Esophagus mucosa (tissue), 1 donor: ENCODE data around the gene SET. TPM values are rescaled to one million over a fixed set of nuclear protein-coding genes. Genes with fewer than 3 reads are reported as not detected.
A peak's percentile ranks its signal among the peaks of the same experiment; 100 is the strongest.
"Not testable (repeated sequence)": the region's sequence is repeated elsewhere in the genome, so short reads cannot be mapped to it uniquely, and the experiment has no call there.

Experiments
- ATAC-seq: fragments of 200-7000 bp; cut with Tn5 transposase; one replicate; pipeline ENCODE4 v1.9.1; 2020
- total RNA-seq: library from RNA; stranded (reverse); gene quantifications from one replicate; pipeline ENCODE4 v1.2.4, GENCODE V29; 2023
- donor health status: DM: yes; HTN: yes; CAD: no.

Gene SET, protein sequence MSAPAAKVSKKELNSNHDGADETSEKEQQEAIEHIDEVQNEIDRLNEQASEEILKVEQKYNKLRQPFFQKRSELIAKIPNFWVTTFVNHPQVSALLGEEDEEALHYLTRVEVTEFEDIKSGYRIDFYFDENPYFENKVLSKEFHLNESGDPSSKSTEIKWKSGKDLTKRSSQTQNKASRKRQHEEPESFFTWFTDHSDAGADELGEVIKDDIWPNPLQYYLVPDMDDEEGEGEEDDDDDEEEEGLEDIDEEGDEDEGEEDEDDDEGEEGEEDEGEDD
- 267 TPM for total RNA-seq

DNA sequence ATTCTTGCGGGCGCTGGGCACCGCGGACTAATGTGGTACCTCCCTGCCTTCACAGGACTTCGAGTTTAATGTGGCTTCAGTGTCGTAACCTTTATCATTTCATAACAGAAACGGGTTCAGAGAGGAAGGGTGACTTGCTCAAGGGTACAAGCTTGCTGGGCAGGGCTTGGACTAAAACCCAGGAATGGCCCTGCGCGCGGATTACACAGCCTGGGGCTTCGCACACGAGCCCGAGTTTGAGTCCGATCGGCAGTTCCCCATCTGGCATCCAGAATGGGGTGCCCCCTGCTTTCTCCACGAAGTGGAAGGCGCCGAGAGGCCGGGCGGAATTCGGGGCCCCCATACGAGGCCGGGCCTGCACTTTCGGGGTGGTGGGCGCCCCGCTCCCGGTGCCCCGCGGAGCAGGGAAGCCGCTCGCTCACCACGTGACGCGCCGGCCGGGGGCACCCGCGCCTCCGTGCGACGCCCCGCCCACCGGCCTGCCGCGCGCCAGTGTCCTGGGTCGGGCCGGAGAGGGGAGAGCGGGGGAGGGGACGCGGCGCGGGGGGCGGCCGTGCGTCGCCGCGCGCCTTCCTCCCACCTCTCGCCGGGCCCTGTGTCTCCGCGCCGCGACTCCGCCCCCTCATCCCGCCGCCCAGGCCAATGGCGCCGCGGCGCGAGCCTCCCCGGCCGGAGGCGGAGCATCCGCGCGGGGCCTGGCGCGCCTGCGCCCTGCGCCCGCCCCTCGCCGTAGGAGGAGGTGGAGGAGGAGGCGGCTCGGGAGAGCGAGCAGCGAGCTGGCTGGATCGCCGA, at the start of gene SET:
Gene SET, plus strand, starts transcription at position 722 of the 792 bp plus-strand sequence. CDS start 361 bp downstream, outside the sequence.
- ATAC-seq = peak; percentile 85

DNA sequence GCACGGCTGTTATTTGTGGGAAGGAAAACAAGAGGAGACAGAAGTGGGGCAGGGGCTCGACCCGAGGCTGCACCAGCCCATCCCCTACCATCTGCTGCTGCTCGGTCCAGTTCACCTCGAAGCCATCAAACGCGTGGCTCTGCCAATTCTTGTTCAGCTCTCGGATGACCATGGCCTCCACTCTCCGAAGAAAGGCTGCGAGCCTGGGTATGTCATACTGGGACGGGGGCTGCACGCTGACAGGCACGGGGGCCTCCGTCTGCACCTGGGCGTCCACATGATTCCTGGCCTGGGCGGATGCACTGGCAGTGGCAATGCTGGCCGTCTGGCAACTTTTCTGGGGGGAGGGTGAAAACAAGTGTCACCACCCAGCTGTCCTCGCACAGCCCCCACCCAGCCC, 48.4 kb upstream of the SET start:
- ATAC-seq = no peak

DNA sequence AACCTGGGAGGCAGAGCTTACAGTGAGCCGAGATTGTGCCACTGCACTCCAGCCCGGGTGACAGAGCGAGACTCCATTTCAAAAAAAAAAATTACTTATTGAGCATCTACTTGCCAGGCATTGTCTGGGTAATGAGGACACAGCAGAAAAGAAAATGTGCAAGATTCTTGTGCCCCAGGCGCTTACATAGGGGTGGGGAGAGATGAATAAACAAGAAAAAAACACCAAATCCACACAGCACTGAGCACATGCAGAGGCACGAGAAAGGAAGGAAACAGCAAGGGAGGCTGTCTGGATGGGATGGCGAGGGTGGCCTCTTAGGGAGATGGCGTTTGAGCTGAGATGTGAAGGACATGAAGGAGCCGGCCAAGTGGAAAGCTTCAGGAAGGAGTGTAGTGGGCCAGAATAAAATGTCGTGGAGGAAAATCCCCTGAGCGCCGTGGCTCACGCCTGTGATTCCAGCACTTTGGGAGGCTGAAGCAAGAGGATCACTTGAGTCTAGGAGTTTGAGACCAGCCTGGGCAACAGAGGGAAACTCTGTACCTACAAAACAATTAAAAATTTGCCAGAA, 46.3 kb upstream of the SET start:
- no peak for ATAC-seq

DNA sequence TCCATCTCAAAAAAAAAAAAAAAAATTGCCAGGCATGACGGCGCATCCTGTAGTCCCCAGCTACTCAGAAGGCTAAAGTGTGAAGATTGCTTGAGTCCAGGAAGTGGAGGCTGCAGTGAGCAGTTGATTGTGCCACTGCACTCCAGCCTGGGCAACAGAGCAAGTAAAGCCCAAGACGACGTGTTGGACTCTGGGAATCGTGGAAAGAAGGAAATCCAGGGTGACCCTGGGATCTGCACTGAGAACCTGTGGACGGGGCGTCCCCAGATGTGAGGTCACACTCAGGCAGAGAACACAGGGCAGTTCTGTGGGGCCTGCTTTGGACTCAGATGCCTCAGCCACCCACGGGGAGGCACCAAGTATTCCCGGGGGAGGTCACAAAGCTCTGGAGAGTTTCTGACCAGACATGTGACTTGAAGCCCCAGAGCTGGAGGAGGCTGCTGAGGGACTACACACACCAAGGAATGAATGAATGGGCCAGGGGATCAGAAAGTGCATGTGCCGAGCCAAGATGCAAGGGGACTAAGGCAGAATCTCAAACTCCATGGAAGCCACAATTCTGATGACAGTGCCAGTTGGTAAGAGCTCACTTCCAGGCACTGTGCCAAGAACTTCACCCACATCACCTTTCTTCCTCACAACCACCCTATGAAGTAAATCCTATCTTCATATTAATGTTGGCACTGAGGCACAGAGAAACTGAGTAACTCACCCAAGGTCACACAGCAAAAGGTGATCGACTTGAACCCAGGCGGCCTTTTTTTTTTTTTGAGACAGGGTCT, 45.3 kb upstream of the SET start:
- ATAC-seq = no peak

DNA sequence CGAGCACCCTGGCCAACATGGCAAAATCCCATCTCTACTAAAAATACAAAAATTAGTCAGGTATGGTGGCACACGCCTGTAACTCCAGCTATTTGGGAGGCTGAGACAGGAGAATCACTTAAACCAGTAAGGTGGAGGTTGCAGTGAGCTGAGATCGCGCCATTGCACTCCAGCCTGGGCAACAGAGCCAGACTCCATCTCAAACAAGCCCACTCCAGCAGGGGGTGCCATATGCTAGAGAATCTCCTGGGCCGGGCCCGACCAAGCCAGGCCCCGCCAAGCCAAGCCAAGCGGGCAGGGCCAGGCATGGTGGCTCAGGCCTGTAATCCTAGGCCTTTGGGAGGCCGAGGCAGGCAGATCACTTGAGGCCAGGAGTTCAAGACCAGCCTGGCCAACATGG, 40.8 kb upstream of the SET start:
- peak; percentile 60 for ATAC-seq

DNA sequence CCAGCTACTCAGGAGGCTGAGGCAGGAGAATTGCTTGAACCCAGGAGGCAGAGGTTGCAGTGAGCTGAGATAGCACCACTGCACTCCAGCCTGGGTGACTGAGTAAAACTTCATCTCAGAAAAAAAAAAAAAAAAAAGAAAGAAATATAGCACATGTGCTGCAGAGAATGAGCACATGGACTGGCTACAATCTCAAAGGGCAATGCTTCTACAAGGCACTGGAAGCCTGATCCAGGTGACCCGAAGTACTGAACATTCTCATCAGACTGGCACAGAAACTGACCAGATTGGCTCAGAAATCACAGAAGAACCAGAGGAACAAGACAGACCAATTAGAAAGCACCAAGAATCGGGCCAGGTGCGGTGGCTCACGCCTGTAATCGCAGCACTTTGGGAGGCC, 37.2 kb upstream of the SET start:
- ATAC-seq = no peak

DNA sequence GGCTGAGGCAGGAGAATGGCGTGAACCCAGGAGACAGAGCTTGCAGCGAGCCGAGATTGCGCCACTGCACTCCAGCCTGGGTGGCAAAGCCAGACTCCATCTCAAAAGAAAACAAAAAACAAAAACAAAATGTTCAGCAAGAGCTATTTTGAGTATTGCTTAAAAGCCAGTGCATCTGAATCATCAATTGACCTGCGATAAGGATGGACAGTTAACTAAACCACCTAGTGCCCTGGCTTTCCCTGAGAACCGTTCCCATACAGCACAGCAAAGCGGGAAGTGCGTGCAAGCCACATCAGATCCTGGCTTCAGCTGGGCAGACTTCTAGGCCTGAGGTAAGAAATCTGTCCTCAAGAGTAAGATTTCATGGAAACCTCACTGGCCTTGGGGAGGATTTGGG, 35.1 kb upstream of the SET start:
- no peak for ATAC-seq

DNA sequence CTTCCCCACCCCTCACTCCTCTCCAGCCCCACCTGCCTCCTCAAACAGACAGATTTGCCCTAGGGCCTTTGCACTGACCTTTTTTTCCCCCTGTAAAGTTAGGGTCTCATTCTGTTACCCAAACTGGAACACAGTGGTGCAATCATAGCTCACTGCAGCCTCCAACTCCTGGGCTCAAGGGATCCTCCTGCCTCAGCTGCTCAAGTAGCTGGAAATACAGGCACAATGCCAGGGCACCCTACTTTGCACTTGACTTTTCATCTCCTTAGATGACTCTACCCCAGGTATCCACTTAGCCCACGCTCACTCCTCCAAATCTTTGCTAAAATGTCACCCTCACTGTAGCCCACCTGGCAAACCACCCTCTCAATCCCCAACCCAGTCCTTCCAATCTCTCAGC, 34.5 kb upstream of the SET start:
- no peak for ATAC-seq

DNA sequence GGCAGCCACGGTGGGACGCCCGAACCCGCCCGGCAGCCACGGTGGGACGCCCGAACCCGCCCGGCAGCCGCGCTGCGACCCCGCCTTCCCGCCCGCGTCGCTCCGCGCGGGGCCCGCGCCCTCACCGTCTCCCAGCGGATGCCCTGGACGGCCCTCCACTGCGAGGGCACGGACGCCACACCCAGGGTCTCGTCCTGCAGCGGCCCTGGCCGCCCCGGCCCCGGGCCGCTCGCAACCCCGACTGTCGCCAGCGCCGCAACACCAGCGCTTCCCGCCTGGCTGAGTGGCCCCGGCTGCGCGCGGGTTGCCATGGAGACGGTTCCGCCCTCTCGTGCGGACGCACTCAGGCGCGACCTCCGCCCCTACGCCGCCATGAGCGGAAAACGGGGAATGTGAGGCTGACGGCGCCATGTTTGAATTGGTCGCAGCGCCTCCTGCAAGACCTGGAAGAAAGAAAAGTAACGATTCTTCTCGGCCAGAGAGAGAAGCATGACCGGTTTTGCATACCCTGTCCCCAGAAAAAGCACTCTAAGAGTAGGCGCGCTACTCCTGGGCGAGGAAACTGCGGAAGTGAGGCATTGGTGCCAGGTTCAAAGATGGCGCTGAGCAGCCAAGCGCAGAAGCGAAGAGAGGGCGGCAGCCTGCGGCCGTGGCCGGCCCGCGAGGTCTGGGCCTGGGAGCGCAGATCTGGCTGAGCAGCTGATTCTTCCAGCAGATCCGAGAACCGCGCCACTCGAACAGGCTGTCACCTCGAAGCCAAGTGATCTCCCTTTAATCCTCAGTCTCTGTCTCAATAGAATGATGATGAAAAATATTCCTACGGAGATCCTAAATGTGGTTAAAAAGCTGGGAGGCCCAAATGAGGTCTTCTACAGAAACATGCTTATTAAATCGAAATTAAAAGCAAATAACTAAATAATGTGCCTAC, 32.3 kb upstream of the SET start, which contains the start of gene DYNC2I2:
Gene DYNC2I2, minus strand, starts transcription at position 432 of the 928 bp plus-strand sequence. Its CDS starts 121 bp downstream, at position 311.
- ATAC-seq = peak; percentile 91

DNA sequence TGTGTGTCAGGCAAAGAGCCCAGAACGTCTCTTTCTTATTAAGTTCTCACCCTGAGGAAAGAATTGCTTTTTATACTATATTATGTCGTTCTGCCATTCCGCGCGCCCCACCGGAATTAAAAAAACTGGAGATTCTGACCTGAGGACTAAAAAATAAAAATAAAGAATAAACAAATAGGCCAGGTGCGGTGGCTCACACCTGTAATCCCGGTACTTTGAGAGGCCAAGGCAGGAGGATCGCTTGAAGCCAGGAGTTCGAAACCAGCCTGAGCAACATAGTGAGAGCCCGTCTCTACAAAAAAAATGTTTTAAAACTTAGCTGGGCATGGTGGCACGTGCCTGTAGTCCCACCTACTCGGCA, 31.7 kb upstream of the SET start:
- ATAC-seq = no peak

DNA sequence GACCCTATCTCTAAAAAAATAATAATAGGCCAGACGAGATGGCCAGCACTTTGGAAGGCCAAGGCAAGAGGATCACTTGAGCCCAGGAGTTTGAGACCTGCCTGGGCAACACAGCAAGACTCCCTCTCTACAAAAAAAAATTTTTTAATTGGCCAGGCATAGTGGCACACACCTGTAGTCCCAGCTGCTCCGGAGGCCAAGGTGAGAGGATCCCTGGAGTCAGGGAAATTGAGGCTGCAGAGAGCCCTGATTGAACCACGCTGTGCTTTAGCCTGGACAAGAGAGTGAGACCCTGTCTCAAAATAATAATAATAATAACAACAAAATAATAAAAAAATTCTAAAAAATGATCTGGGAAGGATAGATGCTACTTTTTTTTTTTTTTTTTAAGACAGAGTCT, 31.2 kb upstream of the SET start:
- ATAC-seq = no peak

DNA sequence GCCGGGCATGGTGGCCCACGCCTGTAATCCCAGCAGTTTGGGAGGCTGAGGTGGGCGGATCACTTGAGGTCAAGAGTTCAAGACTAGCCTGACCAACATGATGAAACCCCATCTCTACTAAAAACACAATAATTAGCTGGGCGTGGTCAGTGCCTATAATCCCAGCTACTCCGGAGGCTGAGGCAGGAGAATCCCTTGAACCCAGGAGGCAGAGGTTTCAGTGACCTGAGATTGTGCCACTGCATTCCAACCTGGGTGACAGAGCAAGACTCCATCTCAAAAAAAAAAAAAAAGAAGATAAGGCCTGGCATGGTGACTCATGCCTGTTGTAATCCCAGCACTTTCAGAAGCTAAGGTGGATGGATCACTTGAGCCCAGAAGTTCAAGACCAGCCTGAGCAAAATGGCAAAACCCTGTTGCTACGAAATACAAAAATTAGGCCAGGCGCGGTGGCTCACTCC, 22.5 kb upstream of the SET start:
- not testable (repeated sequence) for ATAC-seq

DNA sequence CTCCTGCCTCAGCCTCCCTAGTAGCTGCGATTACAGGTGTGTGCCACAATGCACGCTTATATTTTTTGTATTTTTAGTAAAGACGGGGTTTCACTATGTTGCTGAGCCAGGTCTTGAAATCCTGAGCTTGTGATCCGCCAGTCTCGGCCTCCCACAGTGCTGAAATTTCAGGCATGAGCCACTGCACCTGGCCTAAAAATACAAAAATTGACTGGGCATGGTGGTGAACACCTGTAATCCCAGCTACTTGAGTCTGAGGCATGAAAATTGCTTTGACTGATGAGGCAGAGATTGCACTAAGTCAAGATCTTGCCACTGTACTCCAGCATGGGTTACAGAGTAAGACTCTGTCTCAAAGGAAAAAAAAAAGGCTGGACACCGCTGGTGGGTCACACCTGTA, 19.2 kb upstream of the SET start:
- no peak for ATAC-seq

DNA sequence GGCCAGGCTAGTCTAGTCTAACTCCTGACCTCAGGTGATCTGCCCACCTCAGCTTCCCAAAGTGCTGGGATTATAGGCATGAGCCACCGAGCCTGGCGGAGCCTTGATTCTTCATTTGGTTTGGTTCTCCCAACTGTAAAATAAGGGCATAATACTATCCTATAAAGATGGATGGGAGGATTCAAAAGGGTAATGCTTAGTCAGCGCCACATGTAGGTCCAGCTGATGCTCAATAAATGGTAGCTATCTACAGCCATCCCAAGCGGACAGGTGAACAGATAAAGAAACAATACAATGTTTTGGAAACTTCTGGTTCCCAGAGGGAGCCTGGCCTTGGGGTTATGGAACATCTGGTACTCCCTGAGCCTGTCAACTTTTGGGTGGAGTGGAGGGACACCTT, 13.6 kb upstream of the SET start:
- ATAC-seq = no peak

DNA sequence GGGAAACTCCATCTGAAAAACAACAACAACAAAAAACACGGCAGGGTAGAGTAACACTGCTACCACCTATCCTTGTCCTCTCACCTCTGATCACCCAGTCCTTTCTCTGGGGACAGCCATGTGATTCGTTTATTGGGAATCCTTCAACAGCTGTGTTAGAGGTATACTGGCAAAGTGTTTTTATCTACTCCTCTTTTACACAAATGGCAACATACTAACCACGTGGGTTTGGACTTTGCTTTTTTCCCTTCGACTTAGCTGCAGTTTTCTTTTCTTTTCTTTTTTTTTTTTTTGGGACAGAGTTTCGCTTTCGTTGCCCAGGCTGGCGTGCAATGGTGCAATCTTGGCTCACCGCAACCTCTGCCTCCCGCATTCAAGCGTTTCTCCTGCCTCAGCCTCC, 11.2 kb upstream of the SET start:
- ATAC-seq = no peak

DNA sequence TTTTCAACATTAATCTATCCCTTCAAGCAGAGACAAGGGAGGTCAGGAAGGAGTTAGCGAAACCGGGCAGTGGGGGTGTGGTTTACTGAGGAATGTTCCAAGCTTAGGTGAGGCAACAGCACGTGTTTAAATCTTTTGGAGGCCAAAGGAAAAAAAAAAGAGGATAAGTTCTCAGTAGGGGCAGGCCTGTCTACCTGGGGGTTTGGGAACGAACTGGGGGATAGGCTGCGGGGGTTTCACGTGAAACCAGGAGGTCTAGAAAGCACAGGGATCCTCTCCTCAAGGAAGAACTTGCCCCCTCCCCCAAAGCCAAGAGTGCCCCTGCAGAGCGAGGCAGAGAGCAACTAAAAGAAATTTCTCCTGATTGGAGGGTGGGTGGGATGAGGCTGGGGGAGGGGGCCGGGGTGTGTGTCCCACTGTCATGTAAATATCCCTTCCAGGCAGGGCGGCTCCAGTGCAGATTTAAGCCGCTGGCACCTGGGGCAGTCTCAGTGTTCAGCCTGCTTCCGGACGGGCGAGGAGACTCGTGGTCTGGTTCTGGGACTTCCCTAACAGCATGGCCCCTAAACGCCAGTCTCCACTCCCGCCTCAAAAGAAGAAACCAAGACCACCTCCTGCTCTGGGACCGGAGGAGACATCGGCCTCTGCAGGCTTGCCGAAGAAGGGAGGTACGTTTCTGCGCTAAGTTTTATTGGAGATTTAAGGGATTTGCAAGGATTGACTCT, 5.5 kb upstream of the SET start:
- peak; percentile 70 for ATAC-seq

DNA sequence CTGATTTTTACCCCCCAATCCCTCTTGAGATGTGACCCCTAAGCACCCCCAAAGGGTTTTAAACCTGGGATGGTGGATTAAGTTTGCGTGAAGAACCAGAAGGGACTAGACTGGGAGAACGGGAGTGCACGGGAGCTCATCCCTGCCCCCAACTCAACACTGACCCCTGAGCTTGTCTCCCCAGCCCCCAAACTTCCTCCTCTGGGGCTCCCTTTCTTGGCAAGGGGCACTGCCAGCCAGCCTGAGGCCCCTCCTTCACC, 5.0 kb upstream of the SET start:
- no peak for ATAC-seq

DNA sequence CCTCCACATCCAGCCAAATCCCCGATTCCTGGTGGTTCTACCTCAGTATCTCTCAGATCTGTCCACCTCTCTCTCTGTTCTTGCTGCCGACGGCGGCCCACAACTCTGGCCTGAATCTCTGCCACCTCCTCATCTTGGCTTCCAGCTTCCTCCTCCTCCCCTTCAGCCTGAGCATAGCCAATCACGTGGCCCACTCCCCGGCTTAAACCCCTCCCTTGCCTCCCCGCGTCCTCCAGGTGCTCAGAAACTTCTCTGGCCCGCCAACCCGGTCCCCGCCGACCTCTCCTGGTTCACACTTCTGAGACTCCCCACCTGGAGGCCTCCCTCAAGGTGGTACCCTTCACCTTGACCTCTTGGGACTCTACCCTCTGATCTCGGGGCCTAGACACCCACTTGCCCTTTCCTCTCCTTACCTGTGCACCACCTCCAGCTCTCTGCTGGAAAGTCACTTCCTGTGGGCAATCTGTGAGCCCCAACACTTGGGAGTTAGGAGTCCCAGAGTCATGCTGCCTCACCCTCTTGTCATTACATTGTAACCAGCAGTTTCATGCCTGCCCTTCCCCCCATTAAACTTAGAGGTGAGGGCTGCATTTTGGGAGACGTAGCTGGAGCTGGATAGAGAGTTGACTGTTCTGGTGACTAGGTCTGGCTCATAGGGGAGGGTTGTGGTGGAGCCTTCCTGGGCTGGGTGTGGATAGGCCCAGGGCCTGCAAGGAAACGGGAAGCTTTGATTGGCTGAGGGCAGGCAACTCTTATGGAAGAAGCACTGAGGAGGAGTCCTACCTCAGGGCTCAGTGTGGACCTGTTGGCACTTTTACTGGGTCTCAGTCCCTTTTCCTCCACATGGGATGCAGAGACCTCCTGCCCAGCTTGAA, 4.5 kb upstream of the SET start:
- ATAC-seq = peak; percentile 79

DNA sequence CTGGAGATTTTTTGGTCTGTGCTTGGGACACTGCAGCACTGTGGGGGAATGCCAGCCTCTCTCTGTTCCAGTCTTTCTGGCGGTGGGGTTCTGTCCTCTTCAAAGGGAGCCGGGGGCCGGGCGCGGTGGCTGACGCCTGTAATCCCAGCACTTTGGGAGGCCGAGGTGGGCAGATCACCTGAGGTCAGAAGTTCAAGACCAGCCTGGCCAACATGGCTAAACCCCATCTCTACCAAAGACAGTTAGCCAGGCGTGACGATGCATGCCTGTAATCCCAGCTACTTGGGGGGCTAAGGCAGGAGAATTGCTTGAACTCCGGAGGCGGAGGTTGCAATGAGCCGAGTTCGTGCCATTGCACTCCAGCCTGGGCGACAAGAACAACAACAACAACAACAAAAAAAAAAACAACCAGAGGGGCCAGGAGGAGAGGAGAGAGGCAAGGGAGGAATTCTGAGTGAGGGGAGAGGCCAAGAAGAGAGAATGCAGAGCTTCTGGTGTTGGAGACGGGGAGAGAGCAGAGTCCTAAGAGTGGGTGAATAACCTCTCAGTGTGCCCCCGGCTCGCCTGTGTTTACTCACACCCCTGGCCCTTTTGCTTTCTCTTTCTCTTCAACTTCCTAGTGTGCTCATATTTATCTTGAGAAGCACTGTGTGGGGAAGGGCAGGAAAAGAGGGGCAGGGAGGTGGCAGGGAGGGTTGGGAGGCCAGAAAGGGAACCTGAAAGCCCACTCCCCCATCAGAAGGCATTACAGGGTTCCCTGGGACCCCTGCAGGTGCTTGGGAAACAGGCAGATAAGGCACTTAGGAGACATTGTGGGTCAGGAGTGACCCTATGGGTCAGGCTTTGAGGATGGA, 3.2 kb upstream of the SET start:
- ATAC-seq = no peak
